Stimulated activated CD4-positive, alpha-beta T cell treated with anti-CD3 and anti-CD28 coated beads, Interleukin-4, amount 100 ng/mL, for 4 hours (primary cell): Measurements from ENCODE around the gene SCN4A.
"Not testable (repeated sequence)": the region's sequence is repeated elsewhere in the genome, so short reads cannot be mapped to it uniquely, and the experiment has no call there.

Experiments used
- DNase-seq, 2 experiments: peaks; one replicate each; pipeline ENCODE4 v3.0.0-alpha.2; 2020

Gene SCN4A

DNA sequence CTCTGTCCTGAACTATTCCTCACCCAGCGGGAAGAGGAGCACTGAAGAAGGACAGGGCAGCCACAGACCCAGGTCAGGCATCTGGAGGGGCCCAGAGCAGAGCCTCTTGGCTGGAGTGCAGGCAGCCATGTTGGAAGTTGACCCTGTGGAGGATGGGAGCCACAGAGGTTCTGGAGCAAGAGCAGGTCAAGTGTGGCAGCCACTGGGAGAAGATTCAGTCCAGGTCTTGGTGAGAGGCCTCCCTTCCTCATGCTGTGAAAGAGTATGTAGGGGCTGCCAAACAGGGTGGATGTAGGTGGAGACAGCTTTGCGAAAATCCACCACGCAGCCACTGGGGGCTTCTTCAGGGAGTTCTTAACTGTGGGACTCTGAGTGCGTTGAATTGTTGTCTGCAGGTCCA lies 40.0 kb downstream of the SCN4A start:
- DNase-seq = no peak

- peak; percentile 22 to 39 for DNase-seq
These were observed 40.6 kb downstream of the SCN4A start, which contains the start of gene CD79B for GRCh38 chr17:63931981-63932561. CD79B (minus strand) TSS chr17:63932331; CDS start chr17:63932261, 70 bp downstream.

- DNase-seq = peak; percentile 51 to 52
These were observed 41.7 kb downstream of the SCN4A start for GRCh38 chr17:63930951-63931575.

- DNase-seq = no peak
These were observed 42.6 kb downstream of the SCN4A start for GRCh38 chr17:63929860-63930766.

DNA sequence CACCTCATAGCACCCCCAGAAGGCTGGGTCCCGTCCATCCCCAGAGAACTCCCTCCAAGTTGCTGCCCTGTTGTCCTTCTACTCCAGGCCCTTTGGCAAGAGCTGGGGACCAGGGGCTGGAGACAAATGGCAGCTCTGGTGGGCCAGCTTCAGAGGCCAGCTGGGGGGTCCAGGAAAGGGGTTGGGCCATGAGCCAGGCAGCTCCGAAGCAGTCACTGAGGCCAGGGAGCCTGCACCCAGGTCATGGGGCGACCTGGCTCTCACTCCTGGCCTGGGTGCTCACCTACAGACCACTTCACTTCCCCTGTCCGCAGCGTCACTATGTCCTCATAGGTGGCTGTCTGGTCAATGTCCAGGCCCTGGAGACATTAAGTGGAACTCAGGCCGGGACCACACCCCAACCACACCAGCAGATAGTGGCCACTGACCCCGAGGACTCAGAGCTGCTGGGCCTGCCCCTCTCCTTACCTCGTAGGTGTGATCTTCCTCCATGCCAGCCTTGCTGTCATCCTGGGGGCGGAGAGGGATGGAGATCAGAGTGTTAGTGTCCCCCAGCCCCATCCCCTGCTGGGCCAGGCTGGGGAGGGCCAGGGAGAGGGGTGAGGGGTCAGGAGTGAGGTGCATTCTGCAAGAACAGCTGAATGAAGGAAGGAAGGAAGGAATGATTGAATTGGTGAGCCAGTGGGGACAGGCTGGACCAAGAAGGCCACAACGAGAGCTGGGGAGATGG lies 43.6 kb downstream of the SCN4A start:
- DNase-seq = no peak

GRCh38 chr17:63928172-63928666 lies 44.5 kb downstream of the SCN4A start:
- no peak for DNase-seq

DNA sequence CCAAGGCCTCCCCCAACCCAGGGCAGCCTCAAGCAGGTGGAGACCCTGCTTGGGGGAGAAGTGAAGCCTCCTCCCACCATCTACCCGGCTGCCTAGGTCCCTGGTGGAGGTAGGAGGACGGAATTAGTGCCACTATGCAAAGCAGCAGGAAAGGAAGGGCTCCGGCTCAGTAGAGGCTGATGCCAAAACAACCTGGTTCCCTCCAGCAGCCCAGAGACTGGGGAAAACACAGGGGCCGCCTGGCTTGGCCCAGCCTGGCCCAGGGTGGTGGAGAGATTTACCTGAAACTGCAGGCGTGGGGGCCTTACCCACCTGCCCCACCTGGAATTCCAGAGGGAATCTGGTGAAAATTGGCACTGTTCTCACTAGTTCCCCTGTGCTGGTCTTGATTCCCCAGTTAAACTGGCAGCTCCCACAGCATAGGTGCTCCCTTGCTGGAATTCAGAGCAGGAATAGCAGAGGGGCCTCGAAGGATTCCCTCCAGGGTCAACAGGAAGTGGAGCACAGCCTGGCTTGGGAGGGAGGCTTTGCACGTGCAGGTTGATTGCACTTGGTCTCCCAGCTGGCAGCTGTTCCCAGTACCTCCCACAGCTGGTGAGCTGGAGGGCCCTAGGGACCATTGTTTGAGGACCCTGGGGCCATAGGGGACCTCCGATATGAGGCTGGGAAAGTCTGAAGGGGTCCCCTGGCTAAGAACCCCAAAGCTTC lies 45.1 kb downstream of the SCN4A start:
- DNase-seq = no peak

- no peak for DNase-seq
These were observed 46.6 kb downstream of the SCN4A start for GRCh38 chr17:63926164-63926563.

DNA sequence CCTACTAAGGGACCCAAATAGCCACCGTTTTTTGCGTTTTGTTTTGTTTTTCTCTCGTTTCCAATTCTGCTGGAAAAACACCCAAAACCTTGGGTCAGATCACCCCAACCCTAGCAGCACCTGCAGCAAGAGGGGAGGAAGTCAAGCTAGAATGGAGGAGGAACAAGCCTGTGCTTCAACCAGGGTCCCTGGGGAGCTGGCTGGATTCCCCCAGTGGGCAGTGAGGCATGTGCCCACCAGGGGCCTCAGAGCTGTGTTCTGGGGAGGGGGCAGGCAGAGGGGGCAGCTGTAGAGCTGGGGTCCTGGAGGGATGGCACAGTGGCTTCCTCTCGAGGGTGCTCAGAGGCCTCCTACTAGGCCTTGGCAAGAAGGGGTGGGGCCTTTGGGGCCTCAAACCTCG lies 47.1 kb downstream of the SCN4A start:
- DNase-seq = no peak

DNA sequence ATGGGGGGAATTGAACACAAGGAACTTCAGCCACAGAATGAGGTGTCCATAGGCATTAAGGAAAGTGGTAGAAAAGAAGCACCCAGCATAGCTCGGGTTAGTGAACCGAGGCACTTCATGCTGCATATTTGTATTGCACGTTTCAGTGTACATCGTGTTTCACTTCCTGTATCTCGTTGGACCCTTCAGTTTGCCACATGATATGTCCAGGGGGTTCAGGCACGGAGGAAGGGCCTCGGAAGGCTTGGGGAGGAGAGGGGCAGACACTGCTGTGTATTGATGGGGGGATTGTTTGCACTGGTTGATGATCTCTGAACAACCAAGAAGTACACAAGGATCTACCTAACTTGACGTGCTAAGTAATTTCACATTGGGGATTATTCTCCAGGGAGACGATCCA lies 50.3 kb downstream of the SCN4A start:
- not testable (repeated sequence) for DNase-seq

GRCh38 chr17:63920779-63921178 lies 51.9 kb downstream of the SCN4A start:
- not testable (repeated sequence) for DNase-seq

- DNase-seq = not testable (repeated sequence)
These were observed 52.7 kb downstream of the SCN4A start for GRCh38 chr17:63920050-63920449.

DNA sequence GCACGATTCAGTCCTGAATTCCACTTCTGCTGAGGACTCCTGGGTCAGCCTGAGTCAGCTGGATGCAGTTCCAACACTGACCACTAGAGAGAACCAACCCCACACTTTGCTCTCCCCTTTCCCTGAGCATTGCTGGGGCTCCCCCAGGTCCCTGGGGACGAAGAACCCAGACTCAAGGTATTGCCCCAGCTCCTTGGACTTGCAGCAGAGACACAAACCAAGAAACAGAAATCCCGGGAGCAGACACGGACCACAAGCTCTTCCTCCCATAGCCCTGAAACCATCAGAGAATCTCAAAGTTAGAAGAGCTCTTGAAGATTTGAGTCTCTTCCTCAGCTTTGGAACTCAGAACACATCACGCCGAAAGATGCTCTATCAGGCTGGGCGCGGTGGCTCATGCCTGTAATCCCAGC lies 53.4 kb downstream of the SCN4A start:
- peak; percentile 55 to 62 for DNase-seq

DNA sequence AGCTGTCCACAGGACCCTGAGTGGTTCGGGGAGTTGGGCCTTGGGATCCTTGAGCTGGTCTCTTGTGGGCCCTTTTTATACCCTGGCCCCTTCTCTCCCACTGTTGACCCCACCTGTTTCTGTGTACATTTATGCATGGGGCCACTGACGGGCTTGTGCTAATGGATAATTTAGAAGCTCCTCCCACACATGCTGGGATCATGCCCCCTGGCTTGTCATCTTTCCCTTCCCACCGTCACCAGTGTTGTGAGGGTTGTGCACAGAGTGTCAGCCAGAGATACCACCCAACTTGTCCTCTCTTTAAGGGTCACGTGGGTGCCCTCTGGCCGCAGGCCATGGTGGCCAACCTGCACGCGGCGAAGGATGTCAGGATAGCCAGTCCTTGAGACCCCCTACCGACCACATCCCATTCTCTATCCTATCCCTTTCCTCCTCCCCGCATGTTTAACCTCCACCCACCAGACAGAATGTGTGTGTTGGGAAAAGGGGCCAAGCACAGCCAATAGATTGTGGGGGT lies 53.9 kb downstream of the SCN4A start, which contains the start of gene GH1:
TSS of gene GH1 (minus strand) at position 51 of the 517 bp plus-strand sequence. CDS start 63 bp downstream, outside the sequence.
- DNase-seq = not testable (repeated sequence)

- DNase-seq = no peak
These were observed 54.4 kb downstream of the SCN4A start for GRCh38 chr17:63918305-63918704.

DNA sequence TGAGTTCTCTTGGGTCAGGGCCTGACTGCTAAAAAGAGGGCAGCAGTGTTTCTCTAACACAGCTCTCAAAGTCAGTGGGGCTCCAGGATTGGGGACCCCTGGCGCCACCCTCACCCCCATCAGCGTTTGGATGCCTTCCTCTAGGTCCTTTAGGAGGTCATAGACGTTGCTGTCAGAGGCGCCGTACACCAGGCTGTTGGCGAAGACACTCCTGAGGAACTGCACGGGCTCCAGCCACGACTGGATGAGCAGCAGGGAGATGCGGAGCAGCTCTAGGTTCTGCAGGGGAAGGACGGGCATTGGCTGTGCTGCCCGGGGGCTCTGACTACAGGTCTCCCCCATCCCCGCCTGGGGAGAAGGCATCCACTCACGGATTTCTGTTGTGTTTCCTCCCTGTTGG lies 55.1 kb downstream of the SCN4A start:
- no peak for DNase-seq

DNA sequence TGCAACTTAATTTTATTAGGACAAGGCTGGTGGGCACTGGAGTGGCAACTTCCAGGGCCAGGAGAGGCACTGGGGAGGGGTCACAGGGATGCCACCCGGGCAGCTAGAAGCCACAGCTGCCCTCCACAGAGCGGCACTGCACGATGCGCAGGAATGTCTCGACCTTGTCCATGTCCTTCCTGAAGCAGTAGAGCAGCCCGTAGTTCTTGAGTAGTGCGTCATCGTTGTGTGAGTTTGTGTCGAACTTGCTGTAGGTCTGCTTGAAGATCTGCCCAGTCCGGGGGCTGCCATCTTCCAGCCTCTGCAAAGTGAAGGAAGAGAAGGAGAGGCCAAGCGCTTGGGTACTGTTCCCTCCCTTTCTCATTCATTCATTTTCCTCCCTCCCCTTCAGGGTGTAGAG lies 55.5 kb downstream of the SCN4A start:
- DNase-seq = not testable (repeated sequence)

DNA sequence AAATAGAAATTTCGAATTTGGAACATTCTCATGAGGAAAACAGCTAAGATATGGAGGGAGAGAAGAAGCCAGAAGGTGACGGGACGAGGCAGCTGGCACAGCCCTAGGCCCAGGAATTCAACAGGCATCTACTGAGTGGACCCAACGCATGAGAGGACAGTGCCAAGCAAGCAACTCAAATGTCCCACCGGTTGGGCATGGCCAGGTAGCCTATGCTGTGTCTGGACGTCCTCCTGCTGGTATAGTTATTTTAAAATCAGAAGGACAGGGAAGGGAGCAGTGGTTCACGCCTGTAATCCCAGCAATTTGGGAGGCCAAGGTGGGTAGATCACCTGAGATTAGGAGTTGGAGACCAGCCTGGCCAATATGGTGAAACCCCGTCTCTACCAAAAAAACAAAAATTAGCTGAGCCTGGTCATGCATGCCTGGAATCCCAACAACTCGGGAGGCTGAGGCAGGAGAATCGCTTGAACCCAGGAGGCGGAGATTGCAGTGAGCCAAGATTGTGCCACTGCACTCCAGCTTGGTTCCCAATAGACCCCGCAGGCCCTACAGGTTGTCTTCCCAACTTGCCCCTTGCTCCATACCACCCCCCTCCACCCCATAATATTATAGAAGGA lies 56.0 kb downstream of the SCN4A start:
- DNase-seq = no peak

- DNase-seq = not testable (repeated sequence)
These were observed 57.0 kb downstream of the SCN4A start for GRCh38 chr17:63915753-63916152.

DNA sequence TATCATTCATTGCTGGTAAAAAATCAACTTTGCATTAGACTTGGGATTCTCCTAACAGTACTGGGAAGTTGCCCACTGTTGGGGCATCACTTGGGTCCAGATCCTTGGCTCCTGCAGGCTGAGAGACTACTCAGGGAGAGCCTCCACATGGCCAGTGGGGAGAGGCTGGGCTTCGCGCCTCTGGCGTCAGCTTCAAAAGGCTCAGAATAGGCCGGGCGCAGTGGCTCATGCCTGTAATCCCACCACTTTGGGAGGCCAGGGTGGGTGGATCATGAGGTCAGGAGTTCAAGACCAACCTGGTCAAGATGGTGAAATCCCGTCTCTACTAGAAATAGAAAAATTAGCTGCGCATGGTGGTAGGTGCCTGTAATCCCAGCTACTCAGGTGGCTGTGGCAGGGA lies 58.2 kb downstream of the SCN4A start:
- DNase-seq = no peak

DNA sequence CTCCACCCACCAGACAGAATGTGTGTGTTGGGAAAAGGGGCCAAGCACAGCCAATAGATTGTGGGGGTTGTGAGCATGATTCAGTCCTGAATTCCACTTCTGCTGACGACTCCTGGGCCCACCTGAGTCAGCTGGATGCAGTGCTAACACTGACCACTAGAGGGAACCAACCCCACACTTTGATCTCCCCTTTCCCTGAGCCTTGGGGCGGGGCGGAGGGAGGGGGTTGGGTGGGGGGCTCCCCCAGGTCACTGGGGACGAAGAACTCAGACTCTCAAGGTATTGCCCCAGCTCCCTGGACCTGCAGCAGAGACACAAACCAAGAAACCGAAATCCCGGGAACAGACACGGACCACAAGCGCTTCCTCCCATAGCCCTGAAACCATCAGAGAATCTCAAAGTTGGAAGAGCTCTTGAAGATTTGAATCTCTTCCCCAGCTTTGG lies 61.0 kb downstream of the SCN4A start:
- peak; percentile 53 to 54 for DNase-seq
